Erythroblast (primary cell): ENCODE data around the gene GLI3.

Experiments used
- GATA1 ChIP-seq: IDR thresholded peaks from 2 replicates; pipeline ENCODE4 v1.6.1; 2011; ENCODE audit warnings: low read depth, mild to moderate bottlenecking, control low read depth, low read length, moderate library complexity
- POLR2A ChIP-seq: IDR thresholded peaks from 2 replicates; pipeline ENCODE4 v1.6.1; 2011; ENCODE audit warnings: mild to moderate bottlenecking, low read length

- TF ChIP-seq POLR2A (no peak), GATA1 (no peak)
Observed at GRCh38 chr7:42272793-42273665, 36.0 kb upstream of the GLI3 start.
